Activated T-helper 1 cell treated with anti-CD3 and anti-CD28 coated beads, Interleukin-12 subunit alpha, Interleukin-12 subunit beta, Interleukin-2, Interleukin-4 antibody, amounts not matched to agents 30 ng/mL and 10 ng/mL and 1 ng/mL, durations not matched to agents 14 hours and 24 hours and 36 hours (primary cell): Measurements from ENCODE around the gene ITGBL1. TPM values are rescaled to one million over a fixed set of nuclear protein-coding genes. Genes with fewer than 3 reads are reported as not detected.

ENCODE experiments used
- DNase-seq: peaks from one replicate; pipeline ENCODE4 v3.0.0; 2021; ENCODE audit warnings: low spot score
- H3K27ac Mint-ChIP-seq: one replicate; pipeline ENCODE4 v1.8.0; 2021; ENCODE audit warnings: mild to moderate bottlenecking, mixed read lengths
- H3K27me3 Mint-ChIP-seq: one replicate; pipeline ENCODE4 v1.8.0; 2022; ENCODE audit warnings: mild to moderate bottlenecking, moderate library complexity, mixed read lengths; ENCODE audit not compliant: insufficient read depth
- H3K36me3 Mint-ChIP-seq: one replicate; pipeline ENCODE4 v1.8.0; 2021; ENCODE audit warnings: low read depth, mixed read lengths
- H3K4me1 Mint-ChIP-seq: one replicate; pipeline ENCODE4 v1.8.0; 2021; ENCODE audit warnings: low read depth, mixed read lengths
- H3K4me3 Mint-ChIP-seq: one replicate; pipeline ENCODE4 v1.8.0; 2021; ENCODE audit warnings: mild to moderate bottlenecking, moderate library complexity, mixed read lengths
- H3K9me3 Mint-ChIP-seq: one replicate; pipeline ENCODE4 v1.8.0; 2021; ENCODE audit warnings: mixed read lengths
- intact Hi-C: fragments of 100-400 bp; cut with micrococcal nuclease; formaldehyde crosslinking; loops from one replicate; pipeline ENCODE4 v1.15.1; 2024
- total RNA-seq: library from RNA; stranded (reverse); gene quantifications from 2 replicates; pipeline ENCODE4 v1.2.3, GENCODE V29; 2022

The ITGBL1 gene
- total RNA-seq, 1 donor from 2014 or later = not detected

GRCh38 chr13:101457176-101457575 is 4.7 kb downstream of the ITGBL1 start:
- no peaks in the 10 kb centered on the region for H3K9me3 Mint-ChIP-seq
- H3K4me1 Mint-ChIP-seq = no peaks in the 10 kb centered on the region
- intact Hi-C loops = no loop called here
- H3K27ac Mint-ChIP-seq = no peak overlapping the region
- H3K36me3 Mint-ChIP-seq = no peaks in the 10 kb centered on the region
- DNase-seq = no peak
- H3K27me3 Mint-ChIP-seq = peaks cover 8% of the 10 kb centered on the region
- no peak overlapping the region for H3K4me3 Mint-ChIP-seq

- Mint-ChIP-seq H3K27me3 (no peaks in the 10 kb centered on the region), H3K9me3 (no peaks in the 10 kb centered on the region), H3K36me3 (no peaks in the 10 kb centered on the region), H3K4me1 (no peaks in the 10 kb centered on the region), H3K4me3 (no peak overlapping the region), H3K27ac (no peak overlapping the region)
- no peak for DNase-seq
- intact Hi-C loops = no loop called here
Measured at GRCh38 chr13:101465877-101466276, 13.4 kb downstream of the ITGBL1 start.

GRCh38 chr13:101467415-101467814 is 14.9 kb downstream of the ITGBL1 start:
- Mint-ChIP-seq H3K36me3 (no peaks in the 10 kb centered on the region), H3K27ac (no peak overlapping the region), H3K4me1 (no peaks in the 10 kb centered on the region), H3K27me3 (no peaks in the 10 kb centered on the region), H3K4me3 (no peak overlapping the region), H3K9me3 (no peaks in the 10 kb centered on the region)
- intact Hi-C loops = no loop called here
- no peak for DNase-seq

GRCh38 chr13:101473458-101473857 is 21.0 kb downstream of the ITGBL1 start:
- no peak overlapping the region for H3K4me3 Mint-ChIP-seq
- H3K9me3 Mint-ChIP-seq = no peaks in the 10 kb centered on the region
- intact Hi-C loops = no loop called here
- DNase-seq = no peak
- H3K4me1 Mint-ChIP-seq = no peaks in the 10 kb centered on the region
- no peak overlapping the region for H3K27ac Mint-ChIP-seq
- no peaks in the 10 kb centered on the region for H3K27me3 Mint-ChIP-seq
- H3K36me3 Mint-ChIP-seq = no peaks in the 10 kb centered on the region

- Mint-ChIP-seq H3K36me3 (no peaks in the 10 kb centered on the region), H3K27ac (no peak overlapping the region), H3K27me3 (no peaks in the 10 kb centered on the region), H3K9me3 (no peaks in the 10 kb centered on the region), H3K4me3 (no peak overlapping the region), H3K4me1 (no peaks in the 10 kb centered on the region)
- intact Hi-C loops = no loop called here
- no peak for DNase-seq
Measured at GRCh38 chr13:101474419-101474957, 22.0 kb downstream of the ITGBL1 start.

GRCh38 chr13:101475536-101475935 is 23.1 kb downstream of the ITGBL1 start:
- H3K27ac Mint-ChIP-seq = no peak overlapping the region
- H3K27me3 Mint-ChIP-seq = no peaks in the 10 kb centered on the region
- no peak overlapping the region for H3K4me3 Mint-ChIP-seq
- no peaks in the 10 kb centered on the region for H3K4me1 Mint-ChIP-seq
- DNase-seq = no peak
- H3K9me3 Mint-ChIP-seq = no peaks in the 10 kb centered on the region
- intact Hi-C loops = no loop called here
- no peaks in the 10 kb centered on the region for H3K36me3 Mint-ChIP-seq

- no peaks in the 10 kb centered on the region for H3K9me3 Mint-ChIP-seq
- H3K4me1 Mint-ChIP-seq = no peaks in the 10 kb centered on the region
- no peaks in the 10 kb centered on the region for H3K36me3 Mint-ChIP-seq
- H3K27me3 Mint-ChIP-seq = no peaks in the 10 kb centered on the region
- intact Hi-C loops = no loop called here
- DNase-seq = no peak
- H3K4me3 Mint-ChIP-seq = no peak overlapping the region
- no peak overlapping the region for H3K27ac Mint-ChIP-seq
Measured at GRCh38 chr13:101481421-101481820, 28.9 kb downstream of the ITGBL1 start.

GRCh38 chr13:101486708-101487437 is 34.4 kb downstream of the ITGBL1 start:
- peaks cover 2% of the 10 kb centered on the region for H3K27me3 Mint-ChIP-seq
- no peaks in the 10 kb centered on the region for H3K36me3 Mint-ChIP-seq
- H3K4me3 Mint-ChIP-seq = no peak overlapping the region
- intact Hi-C loops = no loop called here
- H3K4me1 Mint-ChIP-seq = no peaks in the 10 kb centered on the region
- H3K9me3 Mint-ChIP-seq = no peaks in the 10 kb centered on the region
- no peak for DNase-seq
- no peak overlapping the region for H3K27ac Mint-ChIP-seq

- no peaks in the 10 kb centered on the region for H3K9me3 Mint-ChIP-seq
- no peak overlapping the region for H3K27ac Mint-ChIP-seq
- intact Hi-C loops = no loop called here
- no peak overlapping the region for H3K4me3 Mint-ChIP-seq
- H3K4me1 Mint-ChIP-seq = no peaks in the 10 kb centered on the region
- H3K27me3 Mint-ChIP-seq = peaks cover 2% of the 10 kb centered on the region
- H3K36me3 Mint-ChIP-seq = no peaks in the 10 kb centered on the region
- no peak for DNase-seq
Measured at GRCh38 chr13:101487438-101487830, 35.0 kb downstream of the ITGBL1 start.

- H3K4me3 Mint-ChIP-seq = no peak overlapping the region
- H3K36me3 Mint-ChIP-seq = no peaks in the 10 kb centered on the region
- no peak overlapping the region for H3K27ac Mint-ChIP-seq
- H3K27me3 Mint-ChIP-seq = peaks cover 2% of the 10 kb centered on the region
- no peaks in the 10 kb centered on the region for H3K9me3 Mint-ChIP-seq
- H3K4me1 Mint-ChIP-seq = no peaks in the 10 kb centered on the region
- intact Hi-C loops = no loop called here
- DNase-seq = no peak
Measured at GRCh38 chr13:101488734-101489133, 36.3 kb downstream of the ITGBL1 start.

- DNase-seq = no peak
- H3K9me3 Mint-ChIP-seq = no peaks in the 10 kb centered on the region
- no peak overlapping the region for H3K4me3 Mint-ChIP-seq
- peaks cover 2% of the 10 kb centered on the region for H3K27me3 Mint-ChIP-seq
- intact Hi-C loops = no loop called here
- H3K4me1 Mint-ChIP-seq = no peaks in the 10 kb centered on the region
- H3K36me3 Mint-ChIP-seq = no peaks in the 10 kb centered on the region
- H3K27ac Mint-ChIP-seq = no peak overlapping the region
Measured at GRCh38 chr13:101489643-101490405, 37.3 kb downstream of the ITGBL1 start.

GRCh38 chr13:101490406-101491015 is 38.0 kb downstream of the ITGBL1 start:
- no peak overlapping the region for H3K4me3 Mint-ChIP-seq
- H3K4me1 Mint-ChIP-seq = no peaks in the 10 kb centered on the region
- H3K9me3 Mint-ChIP-seq = no peaks in the 10 kb centered on the region
- H3K27me3 Mint-ChIP-seq = peaks cover 2% of the 10 kb centered on the region
- H3K36me3 Mint-ChIP-seq = no peaks in the 10 kb centered on the region
- intact Hi-C loops = no loop called here
- no peak for DNase-seq
- H3K27ac Mint-ChIP-seq = no peak overlapping the region
